Small intestine (tissue), 7 donors: ENCODE results near the gene TIMP3. TPM values are rescaled to one million over a fixed set of nuclear protein-coding genes. Genes with fewer than 3 reads are reported as not detected.

Experiments
- DNase-seq, 2 donors: peaks; one replicate each; pipeline versions ENCODE4 v3.0.0 to v3.0.0-alpha.2; 2013
- FAIRE-seq: peaks from 2 replicates; lab custom pipeline; 2012; peaks lifted over from hg19 to GRCh38; lab: Jason Lieb, UNC
- H3K27ac ChIP-seq, 3 donors: one replicate each; pipeline ENCODE4 v1.5.1; 2013; ENCODE audit warnings: low read length in 2 of 3, mild to moderate bottlenecking in 2 of 3, control low read depth in 1 of 3, inconsistent platforms in 1 of 3, low read depth in 1 of 3, moderate library complexity in 1 of 3
- H3K27me3 ChIP-seq, 3 donors: one replicate each; pipeline ENCODE4 v1.6.1; 2013; ENCODE audit warnings: low read length in 3 of 3, inconsistent platforms in 1 of 3; ENCODE audit not compliant: control insufficient read depth in 3 of 3, insufficient read depth in 3 of 3
- H3K36me3 ChIP-seq, 3 donors: one replicate each; pipeline ENCODE4 v1.6.1; 2013; ENCODE audit warnings: low read length in 3 of 3, inconsistent platforms in 1 of 3, low read depth in 1 of 3, mild to moderate bottlenecking in 1 of 3, moderate library complexity in 1 of 3; ENCODE audit not compliant: control insufficient read depth in 3 of 3, insufficient read depth in 2 of 3
- H3K4me1 ChIP-seq, 3 donors: one replicate each; pipeline ENCODE4 v1.6.1; 2013; ENCODE audit warnings: low read length in 2 of 3, inconsistent platforms in 1 of 3, low read depth in 1 of 3, mild to moderate bottlenecking in 1 of 3, moderate library complexity in 1 of 3; ENCODE audit not compliant: control insufficient read depth in 3 of 3, insufficient read depth in 2 of 3
- H3K4me3 ChIP-seq, 3 donors: one replicate each; pipeline ENCODE4 v1.5.1; 2013; ENCODE audit warnings: low read length in 3 of 3, control low read depth in 1 of 3, inconsistent platforms in 1 of 3, low read depth in 1 of 3, mild to moderate bottlenecking in 1 of 3, moderate library complexity in 1 of 3
- H3K9me3 ChIP-seq, 2 donors: one replicate each; pipeline ENCODE4 v1.6.1; 2013; ENCODE audit warnings: low read depth in 1 of 2, low read length in 1 of 2; ENCODE audit not compliant: control insufficient read depth in 2 of 2, insufficient read depth in 1 of 2
- WGBS, 3 donors: extraction: QIAGEN DNeasy Blood & Tissue Kit; methylation state at CpG; one replicate each; pipeline ENCODE4 v1.1.7; 2013; 5-methylcytosine and 5-hydroxymethylcytosine counted together
- polyA plus RNA-seq, 4 donors: library from polyadenylated mRNA; stranded (reverse) in 3 of 4; unstranded in 1 of 4; fragments of 200-250 nt in 3 of 4; fragments of 120-200 nt in 1 of 4; gene quantifications; one replicate each; pipeline versions ENCODE4 v1.2.1 to v1.2.3, GENCODE V29; 2013
- donor health status: healthy with polysubstance abuse.
- donor health status: control.
- donor health status: control.
- donor health status: Bipolar disorder and iron deficiency.
- donor health status: healthy.

TIMP3 gene
- polyA plus RNA-seq, 4 donors: 1.8 to 118 (median 14.9) TPM

GRCh38 chr22:32789797-32790620 lies 11.5 kb upstream of the TIMP3 start:
- no peak overlapping the region for H3K4me3 ChIP-seq
- H3K9me3 ChIP-seq: peaks cover 0 to 4% of the 10 kb centered on the region in 2 donors
- WGBS, 3 donors: 79 to 87% (median 83%) methylated on average over 9 of the region's 9 CpGs
- H3K36me3 ChIP-seq: no peaks in the 10 kb centered on the region
- H3K27me3 ChIP-seq: no peaks in the 10 kb centered on the region
- no peak for FAIRE-seq
- no peaks in the 10 kb centered on the region for H3K4me1 ChIP-seq
- DNase-seq: no peak
- no peak overlapping the region for H3K27ac ChIP-seq

- no peaks in the 10 kb centered on the region for H3K27me3 ChIP-seq
- FAIRE-seq (no peak), DNase-seq (no peak)
- peaks cover 0 to 4% of the 10 kb centered on the region in 2 donors for H3K9me3 ChIP-seq
- 80 to 91% (median 82%) methylated on average over 6 of the region's 6 CpGs for WGBS, 3 donors
- H3K4me1 ChIP-seq: no peaks in the 10 kb centered on the region
- no peak overlapping the region for H3K4me3 ChIP-seq
- no peaks in the 10 kb centered on the region for H3K36me3 ChIP-seq
- H3K27ac ChIP-seq: no peak overlapping the region
Observed at GRCh38 chr22:32791056-32791455, 10.4 kb upstream of the TIMP3 start.

- Histone ChIP-seq H3K27ac (no peak overlapping the region), H3K4me3 (no peak overlapping the region), H3K27me3 (no peaks in the 10 kb centered on the region), H3K9me3 (peaks cover 0 to 4% of the 10 kb centered on the region in 2 donors), H3K36me3 (no peaks in the 10 kb centered on the region), H3K4me1 (no peaks in the 10 kb centered on the region)
- DNase-seq (no peak), FAIRE-seq (no peak)
- 81 to 91% (median 89%) methylated on average over 7 of the region's 7 CpGs for WGBS, 3 donors
Observed at GRCh38 chr22:32791485-32791884, 10.0 kb upstream of the TIMP3 start.

GRCh38 chr22:32793589-32793988 lies 7.9 kb upstream of the TIMP3 start:
- FAIRE-seq (no peak), DNase-seq (no peak)
- Histone ChIP-seq H3K36me3 (no peaks in the 10 kb centered on the region), H3K9me3 (peaks cover 0 to 4% of the 10 kb centered on the region in 2 donors), H3K4me1 (peaks cover 0 to 4% (median 0%) of the 10 kb centered on the region in 3 donors), H3K4me3 (no peak overlapping the region), H3K27me3 (no peaks in the 10 kb centered on the region), H3K27ac (no peak overlapping the region)

GRCh38 chr22:32794449-32795213 lies 6.9 kb upstream of the TIMP3 start:
- WGBS, 3 donors: 53 to 67% (median 59%) methylated on average over 10 of the region's 10 CpGs
- H3K27ac ChIP-seq: no peak overlapping the region
- no peaks in the 10 kb centered on the region for H3K36me3 ChIP-seq
- DNase-seq (peak in 1 of 2 donors; percentile 36), FAIRE-seq (no peak)
- H3K9me3 ChIP-seq: peaks cover 0 to 3% of the 10 kb centered on the region in 2 donors
- H3K4me3 ChIP-seq: no peak overlapping the region
- H3K27me3 ChIP-seq: no peaks in the 10 kb centered on the region
- H3K4me1 ChIP-seq: peaks cover 0 to 4% (median 0%) of the 10 kb centered on the region in 3 donors

GRCh38 chr22:32795214-32795596 lies 6.3 kb upstream of the TIMP3 start:
- H3K4me1 ChIP-seq: peaks cover 0 to 4% (median 0%) of the 10 kb centered on the region in 3 donors
- H3K36me3 ChIP-seq: no peaks in the 10 kb centered on the region
- DNase-seq: no peak
- H3K27ac ChIP-seq: no peak overlapping the region
- 77 to 87% (median 86%) methylated on average over 4 of the region's 4 CpGs for WGBS, 3 donors
- no peaks in the 10 kb centered on the region for H3K9me3 ChIP-seq
- no peaks in the 10 kb centered on the region for H3K27me3 ChIP-seq
- no peak overlapping the region for H3K4me3 ChIP-seq
- no peak for FAIRE-seq

GRCh38 chr22:32796865-32797573 lies 4.5 kb upstream of the TIMP3 start:
- Histone ChIP-seq H3K27me3 (peaks cover 0 to 2% (median 0%) of the 10 kb centered on the region in 3 donors), H3K4me1 (peaks cover 0 to 4% (median 0%) of the 10 kb centered on the region in 3 donors), H3K4me3 (no peak overlapping the region), H3K27ac (no peak overlapping the region), H3K36me3 (no peaks in the 10 kb centered on the region), H3K9me3 (no peaks in the 10 kb centered on the region)
- peak; percentile 55 to 77 for DNase-seq
- no peak for FAIRE-seq
- 10 to 12% (median 11%) methylated on average over 17 of the region's 17 CpGs for WGBS, 3 donors

GRCh38 chr22:32799496-32799895 lies 2.0 kb upstream of the TIMP3 start:
- no peak overlapping the region for H3K4me3 ChIP-seq
- no peak for FAIRE-seq
- WGBS, 3 donors: 88 to 95% (median 94%) methylated on average over 6 of the region's 6 CpGs

More at GRCh38 chr22:32799496-32799895, 2.0 kb upstream of the TIMP3 start:
- Histone ChIP-seq H3K27ac (no peak overlapping the region), H3K4me1 (peaks cover 0 to 17% (median 0%) of the 10 kb centered on the region in 3 donors), H3K27me3 (peaks cover 0 to 8% (median 0%) of the 10 kb centered on the region in 3 donors), H3K9me3 (no peaks in the 10 kb centered on the region), H3K36me3 (no peaks in the 10 kb centered on the region)
- no peak for DNase-seq
